ENCODE measurements around the gene MAP3K19.

Gene MAP3K19

GRCh38 chr2:135022952-135023880, 24.0 kb downstream of the MAP3K19 start:
- no peak for TF ChIP-seq CTCF (conservative IDR thresholded peaks at IDR 0.05; ENCODE audit: low read depth, low read length)
- Histone ChIP-seq H3K9ac (no peak overlapping the region), H3K4me3 (IDR thresholded peaks at IDR 0.05; ENCODE audit: insufficient read depth, low read depth, low read length) (no peak overlapping the region), H3K79me2 (ENCODE audit: insufficient read depth, low read depth) (no peaks in the 10 kb centered on the region), H3K4me2 (no peak overlapping the region), H3K27ac (no peak overlapping the region), H3K36me3 (ENCODE audit: insufficient read depth) (no peaks in the 10 kb centered on the region), H2AFZ (ENCODE audit: low read depth) (no peak overlapping the region), H4K20me1 (ENCODE audit: insufficient read depth) (no peaks in the 10 kb centered on the region), H3K27me3 (ENCODE audit: insufficient read depth, low read depth) (no peaks in the 10 kb centered on the region), H3K4me1 (ENCODE audit: low read depth, poor library complexity, severe bottlenecking) (peaks cover 4% of the 10 kb centered on the region)

DNA sequence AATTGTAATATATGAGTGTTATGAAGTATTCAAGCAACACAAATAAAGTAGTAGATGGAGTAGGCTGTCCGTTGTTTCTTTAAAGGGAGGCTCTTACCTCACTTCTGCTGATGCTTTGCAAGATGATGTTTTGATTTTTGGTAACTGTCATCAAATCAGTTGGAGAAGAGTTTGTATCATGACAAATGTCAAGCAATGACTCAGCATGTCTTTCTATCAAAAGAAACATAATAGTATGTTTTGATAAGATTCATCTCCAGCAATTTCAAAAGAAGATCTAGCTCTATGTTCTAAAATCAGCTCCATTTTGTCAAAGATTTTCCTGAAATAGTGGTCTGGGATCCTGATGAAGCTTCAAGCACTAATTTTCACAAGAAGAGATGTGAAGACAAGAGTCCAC, 25.6 kb downstream of the MAP3K19 start:
- no peak overlapping the region for H3K4me2 ChIP-seq
- H4K20me1 ChIP-seq (ENCODE audit: insufficient read depth) = no peaks in the 10 kb centered on the region
- H3K4me1 ChIP-seq (ENCODE audit: low read depth, poor library complexity, severe bottlenecking) = peaks cover 4% of the 10 kb centered on the region
- TF ChIP-seq CTCF (conservative IDR thresholded peaks at IDR 0.05; ENCODE audit: low read depth, low read length) = no peak
- no peak overlapping the region for H2AFZ ChIP-seq (ENCODE audit: low read depth)
- H3K27ac ChIP-seq = no peak overlapping the region
- H3K9ac ChIP-seq = no peak overlapping the region
- no peaks in the 10 kb centered on the region for H3K27me3 ChIP-seq (ENCODE audit: insufficient read depth, low read depth)
- H3K79me2 ChIP-seq (ENCODE audit: insufficient read depth, low read depth) = no peaks in the 10 kb centered on the region
- H3K4me3 ChIP-seq (IDR thresholded peaks at IDR 0.05; ENCODE audit: insufficient read depth, low read depth, low read length) = no peak overlapping the region
- no peaks in the 10 kb centered on the region for H3K36me3 ChIP-seq (ENCODE audit: insufficient read depth)

- Histone ChIP-seq H3K4me1 (ENCODE audit: low read depth, poor library complexity, severe bottlenecking) (no peaks in the 10 kb centered on the region), H3K4me3 (IDR thresholded peaks at IDR 0.05; ENCODE audit: insufficient read depth, low read depth, low read length) (no peak overlapping the region), H3K4me2 (no peak overlapping the region)
Observed at GRCh38 chr2:135011633-135012032, 35.6 kb downstream of the MAP3K19 start.

DNA sequence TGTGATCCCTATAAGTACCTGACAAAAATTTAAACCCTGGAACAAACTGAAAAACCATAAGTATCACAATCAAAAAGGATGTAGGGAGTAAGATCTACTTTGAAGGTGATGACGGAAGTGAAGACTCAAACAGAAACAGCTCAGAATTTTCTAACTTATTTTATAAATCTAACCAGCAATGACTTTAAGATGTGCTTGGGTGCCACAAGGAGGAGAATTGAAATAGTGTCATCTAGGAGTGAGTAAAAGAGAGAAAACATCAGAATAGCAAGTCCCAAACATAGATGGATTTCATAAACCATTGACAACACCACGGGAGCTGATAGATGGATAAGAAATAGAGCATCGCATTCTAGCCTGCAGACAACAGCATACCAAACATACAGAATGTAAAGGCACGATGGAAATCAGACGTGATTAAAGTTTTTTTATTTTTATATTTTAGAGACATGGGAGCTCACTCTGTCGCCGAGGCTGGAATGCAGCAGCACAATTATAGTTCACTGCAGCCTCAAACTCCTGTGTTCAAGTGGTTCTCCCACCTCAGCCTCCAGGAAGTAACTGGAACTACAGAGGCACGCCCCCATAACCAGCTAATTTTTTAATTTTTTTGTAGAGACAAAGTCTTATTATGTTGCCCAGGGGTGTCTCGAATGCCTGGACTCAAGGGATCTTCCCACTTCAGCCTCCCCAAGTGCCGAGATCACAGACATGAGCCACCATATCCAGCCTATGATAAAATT, 36.9 kb downstream of the MAP3K19 start:
- TF ChIP-seq CTCF (conservative IDR thresholded peaks at IDR 0.05; ENCODE audit: low read depth, low read length) = no peak
- Histone ChIP-seq H3K4me2 (no peak overlapping the region), H4K20me1 (ENCODE audit: insufficient read depth) (no peaks in the 10 kb centered on the region), H3K79me2 (ENCODE audit: insufficient read depth, low read depth) (no peaks in the 10 kb centered on the region), H2AFZ (ENCODE audit: low read depth) (no peak overlapping the region), H3K4me1 (ENCODE audit: low read depth, poor library complexity, severe bottlenecking) (no peaks in the 10 kb centered on the region), H3K27ac (no peak overlapping the region), H3K9ac (no peak overlapping the region), H3K4me3 (IDR thresholded peaks at IDR 0.05; ENCODE audit: insufficient read depth, low read depth, low read length) (no peak overlapping the region), H3K27me3 (ENCODE audit: insufficient read depth, low read depth) (no peaks in the 10 kb centered on the region), H3K36me3 (ENCODE audit: insufficient read depth) (no peaks in the 10 kb centered on the region)

More at GRCh38 chr2:135011633-135012032, 35.6 kb downstream of the MAP3K19 start:
- H3K36me3 ChIP-seq (ENCODE audit: insufficient read depth) = no peaks in the 10 kb centered on the region
- no peak overlapping the region for H3K9ac ChIP-seq
- no peak overlapping the region for H3K27ac ChIP-seq
- no peak overlapping the region for H2AFZ ChIP-seq (ENCODE audit: low read depth)
- no peak for TF ChIP-seq CTCF (conservative IDR thresholded peaks at IDR 0.05; ENCODE audit: low read depth, low read length)
- H3K79me2 ChIP-seq (ENCODE audit: insufficient read depth, low read depth) = no peaks in the 10 kb centered on the region
- no peaks in the 10 kb centered on the region for H3K27me3 ChIP-seq (ENCODE audit: insufficient read depth, low read depth)
- H4K20me1 ChIP-seq (ENCODE audit: insufficient read depth) = no peaks in the 10 kb centered on the region
